ENCODE results near the gene AZI2.
A peak's percentile ranks its signal among the peaks of the same experiment; 100 is the strongest.

Gene AZI2

GRCh38 chr3:28279770-28280169 is 68.9 kb downstream of the AZI2 start:
- DNase-seq (ENCODE audit: low read depth), result peak; percentile 7
- H3K4me3 ChIP-seq (ENCODE audit: low read depth, low read length), result no peak overlapping the region
- TF ChIP-seq CTCF (conservative IDR thresholded peaks at IDR 0.05; ENCODE audit: low read depth, low read length), result no peak

GRCh38 chr3:28278918-28279317 is 69.7 kb downstream of the AZI2 start:
- H3K4me3 ChIP-seq (ENCODE audit: low read depth, low read length), result no peak overlapping the region
- no peak for DNase-seq (ENCODE audit: low read depth)
- TF ChIP-seq CTCF (conservative IDR thresholded peaks at IDR 0.05; ENCODE audit: low read depth, low read length), result no peak

- no peak for TF ChIP-seq CTCF (conservative IDR thresholded peaks at IDR 0.05; ENCODE audit: low read depth, low read length)
These were observed 74.8 kb downstream of the AZI2 start for GRCh38 chr3:28273837-28274236.

More at GRCh38 chr3:28273837-28274236, 74.8 kb downstream of the AZI2 start:
- no peak overlapping the region for H3K4me3 ChIP-seq (ENCODE audit: low read depth, low read length)
- DNase-seq (ENCODE audit: low read depth), result no peak

Data from choroid plexus epithelial cell (primary cell).